ENCODE measurements around the gene MAG. TPM values are rescaled to one million over a fixed set of nuclear protein-coding genes. Genes with fewer than 3 reads are reported as not detected.

Gene MAG
- total RNA-seq, 1 donor, result not detected

- no peak overlapping the region for H3K4me2 ChIP-seq (ENCODE audit: insufficient read depth, low read length)
- H3K4me1 ChIP-seq (ENCODE audit: insufficient read depth, low read length), result no peaks in the 10 kb centered on the region
- DNase-seq (ENCODE audit: insufficient read length, low spot score, missing footprints), result peak; percentile 54
- no peaks in the 10 kb centered on the region for H3K9me3 ChIP-seq (ENCODE audit: low read depth, low read length)
- no peak for TF ChIP-seq CTCF (IDR thresholded peaks at IDR 0.05; ENCODE audit: extremely low read depth, low read depth, low read length)
- H3K4me3 ChIP-seq (ENCODE audit: insufficient read depth, low read length), result no peak overlapping the region
- H2AFZ ChIP-seq (ENCODE audit: low read length), result no peak overlapping the region
- no peaks in the 10 kb centered on the region for H4K20me1 ChIP-seq (ENCODE audit: insufficient read depth, low read length)
- H3K27ac ChIP-seq (ENCODE audit: low read depth, low read length), result no peak overlapping the region
- H3K27me3 ChIP-seq (ENCODE audit: insufficient read depth, low read length), result no peaks in the 10 kb centered on the region
- H3K36me3 ChIP-seq (ENCODE audit: insufficient read depth, low read length), result no peaks in the 10 kb centered on the region
- H3K79me2 ChIP-seq (ENCODE audit: insufficient read depth, low read length), result no peaks in the 10 kb centered on the region
Observed at GRCh38 chr19:35311901-35312665, 20.1 kb downstream of the MAG start.

GRCh38 chr19:35313587-35313986 is 21.6 kb downstream of the MAG start:
- Histone ChIP-seq H3K4me2 (ENCODE audit: insufficient read depth, low read length) (no peak overlapping the region), H3K36me3 (ENCODE audit: insufficient read depth, low read length) (no peaks in the 10 kb centered on the region), H4K20me1 (ENCODE audit: insufficient read depth, low read length) (no peaks in the 10 kb centered on the region), H3K27me3 (ENCODE audit: insufficient read depth, low read length) (no peaks in the 10 kb centered on the region), H3K27ac (ENCODE audit: low read depth, low read length) (no peak overlapping the region), H3K79me2 (ENCODE audit: insufficient read depth, low read length) (no peaks in the 10 kb centered on the region), H3K4me1 (ENCODE audit: insufficient read depth, low read length) (peaks cover 1% of the 10 kb centered on the region), H3K9me3 (ENCODE audit: low read depth, low read length) (no peaks in the 10 kb centered on the region), H2AFZ (ENCODE audit: low read length) (no peak overlapping the region), H3K4me3 (ENCODE audit: insufficient read depth, low read length) (no peak overlapping the region)
- no peak for TF ChIP-seq CTCF (IDR thresholded peaks at IDR 0.05; ENCODE audit: extremely low read depth, low read depth, low read length)
- DNase-seq (ENCODE audit: insufficient read length, low spot score, missing footprints), result peak; percentile 35

GRCh38 chr19:35314031-35314430 is 22.1 kb downstream of the MAG start:
- peak; percentile 65 for DNase-seq (ENCODE audit: insufficient read length, low spot score, missing footprints)
- no peak for TF ChIP-seq CTCF (IDR thresholded peaks at IDR 0.05; ENCODE audit: extremely low read depth, low read depth, low read length)
- Histone ChIP-seq H2AFZ (ENCODE audit: low read length) (no peak overlapping the region), H3K4me2 (ENCODE audit: insufficient read depth, low read length) (no peak overlapping the region), H3K27ac (ENCODE audit: low read depth, low read length) (no peak overlapping the region), H3K4me1 (ENCODE audit: insufficient read depth, low read length) (peaks cover 6% of the 10 kb centered on the region), H4K20me1 (ENCODE audit: insufficient read depth, low read length) (no peaks in the 10 kb centered on the region), H3K36me3 (ENCODE audit: insufficient read depth, low read length) (no peaks in the 10 kb centered on the region), H3K79me2 (ENCODE audit: insufficient read depth, low read length) (no peaks in the 10 kb centered on the region), H3K9me3 (ENCODE audit: low read depth, low read length) (no peaks in the 10 kb centered on the region), H3K27me3 (ENCODE audit: insufficient read depth, low read length) (no peaks in the 10 kb centered on the region), H3K4me3 (ENCODE audit: insufficient read depth, low read length) (no peak overlapping the region)

GRCh38 chr19:35314858-35315470 is 23.0 kb downstream of the MAG start:
- Histone ChIP-seq H3K27me3 (ENCODE audit: insufficient read depth, low read length) (no peaks in the 10 kb centered on the region), H3K36me3 (ENCODE audit: insufficient read depth, low read length) (no peaks in the 10 kb centered on the region), H3K4me3 (ENCODE audit: insufficient read depth, low read length) (no peak overlapping the region), H3K9me3 (ENCODE audit: low read depth, low read length) (no peaks in the 10 kb centered on the region), H4K20me1 (ENCODE audit: insufficient read depth, low read length) (no peaks in the 10 kb centered on the region), H2AFZ (ENCODE audit: low read length) (no peak overlapping the region), H3K4me2 (ENCODE audit: insufficient read depth, low read length) (no peak overlapping the region), H3K27ac (ENCODE audit: low read depth, low read length) (no peak overlapping the region), H3K4me1 (ENCODE audit: insufficient read depth, low read length) (peaks cover 11% of the 10 kb centered on the region), H3K79me2 (ENCODE audit: insufficient read depth, low read length) (no peaks in the 10 kb centered on the region)
- peak; percentile 46 for DNase-seq (ENCODE audit: insufficient read length, low spot score, missing footprints)
- TF ChIP-seq CTCF (IDR thresholded peaks at IDR 0.05; ENCODE audit: extremely low read depth, low read depth, low read length), result no peak

All from osteoblast (primary cell).